ENCODE results near the gene SND1.
"Not testable (repeated sequence)": the region's sequence is repeated elsewhere in the genome, so short reads cannot be mapped to it uniquely, and the experiment has no call there.

The SND1 gene

DNA sequence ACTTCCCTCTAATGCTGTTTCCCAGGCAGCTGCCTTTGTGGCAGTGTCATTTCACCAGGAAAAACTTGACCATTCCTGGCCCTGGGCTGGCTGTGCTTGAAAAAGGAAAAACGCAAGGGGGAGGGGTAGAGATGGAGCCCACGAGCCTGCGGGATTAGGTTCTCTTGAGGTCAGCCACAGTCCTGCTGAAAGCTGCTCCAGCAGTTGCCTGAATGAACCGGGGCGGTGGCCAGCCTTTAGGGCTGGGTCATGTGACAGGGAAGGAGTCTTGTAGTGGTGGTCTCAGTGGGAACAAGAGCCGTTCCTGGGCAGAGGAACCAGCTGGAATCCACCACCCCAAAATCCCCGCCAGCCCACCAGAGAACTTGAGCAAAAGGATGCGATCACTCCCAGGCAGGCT lies 430.4 kb downstream of the SND1 start:
- no peak for DNase-seq

DNA sequence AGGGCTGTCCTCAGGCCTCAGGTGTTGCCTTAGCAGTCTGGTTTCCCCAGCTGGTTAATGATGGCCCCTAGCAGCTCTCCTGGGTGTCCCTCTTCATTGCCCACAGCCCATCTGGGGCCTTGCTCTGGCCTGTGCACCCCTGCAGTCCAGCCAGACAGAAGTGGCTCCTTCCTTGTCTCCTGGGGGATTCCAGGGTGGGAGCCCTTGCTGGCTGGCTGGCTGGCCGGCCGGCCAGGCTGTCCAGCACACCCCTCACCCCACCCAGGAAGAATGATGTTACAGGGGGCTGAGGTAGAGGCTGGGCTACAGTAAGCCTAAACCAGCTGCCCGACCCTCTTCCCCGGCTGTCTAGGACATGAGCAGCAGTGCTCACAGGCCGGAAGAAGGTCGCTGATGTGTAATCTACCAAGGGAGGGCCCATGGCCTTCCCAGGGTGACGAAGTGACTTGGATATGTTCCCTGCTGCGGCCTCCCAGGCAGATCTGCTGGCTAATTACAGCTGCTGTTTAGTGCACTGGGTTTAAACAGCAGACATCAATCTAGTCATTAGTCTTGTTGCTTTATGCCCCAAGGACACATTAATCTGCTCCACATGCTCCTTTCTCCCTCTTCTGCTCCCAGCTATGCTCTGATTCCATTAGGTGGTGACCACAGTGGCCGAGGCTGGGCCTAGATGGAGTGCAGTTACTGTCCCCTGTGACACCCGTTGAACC lies 433.1 kb downstream of the SND1 start:
- no peak for DNase-seq

DNA sequence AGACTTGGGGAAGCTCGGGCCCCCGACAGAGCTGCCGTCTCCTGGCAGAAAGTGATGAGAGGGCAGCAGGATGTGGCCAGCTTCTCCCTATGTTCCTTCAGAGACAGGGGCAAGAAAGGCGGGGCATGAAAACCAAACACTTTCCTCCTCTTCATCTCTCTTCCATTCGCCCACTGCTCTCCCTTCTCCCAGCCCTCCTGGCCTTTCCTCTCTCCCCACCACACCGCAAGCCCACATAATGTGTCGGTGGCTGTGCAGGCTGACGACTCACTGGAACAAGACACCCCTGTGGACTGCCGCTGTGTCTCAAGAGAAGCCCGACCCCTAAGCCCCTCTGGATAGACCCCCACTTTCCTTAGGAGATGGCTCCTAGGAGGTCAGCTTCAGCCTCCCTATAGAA lies 438.5 kb downstream of the SND1 start:
- DNase-seq = no peak

DNA sequence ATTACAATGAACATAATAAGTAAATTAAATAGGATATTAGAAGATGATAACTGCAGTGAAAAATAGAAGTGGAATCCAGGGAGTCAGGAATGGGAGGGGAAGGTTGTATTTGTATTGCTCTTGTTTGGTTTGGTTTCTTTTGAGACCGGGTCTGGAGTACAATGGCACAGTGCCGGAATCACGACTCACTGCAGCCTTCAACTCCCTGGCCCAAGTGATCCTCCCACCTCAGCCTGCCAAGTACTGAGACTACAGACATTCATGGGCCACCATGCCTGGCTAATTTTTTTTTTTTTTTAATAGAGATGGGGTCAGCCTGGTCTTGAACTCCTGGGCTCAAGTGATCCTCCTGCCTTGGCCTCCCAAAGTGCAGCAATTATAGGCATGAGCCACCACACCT lies 439.1 kb downstream of the SND1 start:
- no peak for DNase-seq

DNA sequence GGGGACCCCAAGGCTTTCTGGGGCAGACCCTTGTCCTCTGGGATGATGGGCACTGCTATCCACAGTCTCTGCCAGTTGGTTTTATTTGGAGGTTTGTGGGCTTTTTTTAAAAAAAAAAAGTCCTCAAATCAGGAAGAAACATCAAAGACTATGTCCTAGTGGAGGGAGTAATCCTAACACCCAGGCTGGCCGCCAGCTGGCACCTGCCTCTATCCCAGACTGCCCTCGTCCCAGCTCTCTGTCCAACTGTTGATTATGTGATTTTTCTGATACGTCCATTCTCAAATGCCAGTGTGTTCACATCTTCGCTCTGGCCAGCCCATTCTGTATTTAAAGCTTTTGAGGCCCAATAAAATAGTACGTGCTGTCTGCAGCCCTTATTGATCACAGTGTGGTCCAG lies 440.2 kb downstream of the SND1 start:
- no peak for DNase-seq

DNA sequence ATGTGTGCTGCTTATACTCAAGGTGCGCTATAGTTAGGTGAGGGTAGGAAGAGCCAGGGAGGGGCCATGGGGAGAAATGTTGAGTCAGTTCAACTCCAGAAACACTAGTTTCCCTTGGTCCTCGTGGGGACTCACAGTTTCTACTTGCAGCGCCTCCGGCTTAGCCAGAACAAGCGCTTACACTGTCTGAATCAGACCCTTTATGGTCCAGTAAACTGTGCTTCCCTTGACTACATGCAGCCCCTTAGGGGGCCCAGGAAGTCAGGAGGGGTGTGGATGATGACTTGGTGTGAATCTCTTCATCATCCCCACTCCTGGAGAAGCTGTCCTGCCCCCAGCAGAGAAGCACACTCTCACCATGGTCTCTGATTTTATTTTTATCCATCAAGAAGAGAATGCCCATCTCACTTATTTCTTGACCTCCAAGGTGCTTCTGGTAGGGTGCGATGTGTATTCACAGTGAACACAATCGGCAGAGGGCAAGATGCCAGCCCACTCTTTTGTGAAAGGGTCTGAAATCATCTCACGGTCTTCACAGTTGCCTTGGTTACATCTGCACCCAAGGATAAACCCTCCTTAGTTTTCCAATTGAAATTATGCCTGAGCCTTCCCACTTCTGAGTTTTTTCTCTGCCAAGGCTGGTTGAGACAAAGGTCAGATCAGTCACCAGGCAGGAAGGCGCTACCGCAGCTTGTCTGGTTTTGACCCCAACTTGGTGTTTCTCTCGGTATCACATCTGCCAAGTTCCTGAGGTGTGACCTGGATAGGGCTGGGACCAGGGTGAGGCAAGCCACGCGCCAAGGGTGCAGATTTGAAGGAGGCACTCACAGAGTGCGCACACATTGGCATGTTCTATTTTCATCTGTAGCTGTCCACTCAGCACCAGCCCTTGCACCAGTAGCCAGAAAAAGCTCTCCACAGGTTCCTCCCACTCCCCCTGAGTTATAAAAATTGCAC lies 441.9 kb downstream of the SND1 start:
- DNase-seq = no peak

DNA sequence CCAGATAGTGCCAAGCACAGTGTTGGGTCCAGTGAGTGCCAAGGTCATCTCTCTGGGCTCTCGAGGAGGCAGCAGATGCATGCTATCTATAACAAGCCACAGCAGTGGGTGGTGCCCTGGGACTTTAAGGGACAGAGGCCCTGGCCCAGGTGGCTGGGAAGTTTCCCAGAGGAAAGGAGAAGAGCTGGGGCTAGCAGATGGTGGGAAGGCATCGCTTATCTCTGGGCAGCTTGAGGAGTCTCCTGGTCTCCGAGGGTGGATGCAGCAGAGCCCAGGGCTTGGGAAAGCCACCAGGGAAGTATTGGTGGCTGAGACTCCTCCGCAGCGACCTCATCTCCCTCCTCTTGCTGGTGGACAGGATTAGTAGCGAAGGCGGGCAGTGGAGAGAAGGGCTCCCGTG lies 442.7 kb downstream of the SND1 start:
- no peak for DNase-seq

DNA sequence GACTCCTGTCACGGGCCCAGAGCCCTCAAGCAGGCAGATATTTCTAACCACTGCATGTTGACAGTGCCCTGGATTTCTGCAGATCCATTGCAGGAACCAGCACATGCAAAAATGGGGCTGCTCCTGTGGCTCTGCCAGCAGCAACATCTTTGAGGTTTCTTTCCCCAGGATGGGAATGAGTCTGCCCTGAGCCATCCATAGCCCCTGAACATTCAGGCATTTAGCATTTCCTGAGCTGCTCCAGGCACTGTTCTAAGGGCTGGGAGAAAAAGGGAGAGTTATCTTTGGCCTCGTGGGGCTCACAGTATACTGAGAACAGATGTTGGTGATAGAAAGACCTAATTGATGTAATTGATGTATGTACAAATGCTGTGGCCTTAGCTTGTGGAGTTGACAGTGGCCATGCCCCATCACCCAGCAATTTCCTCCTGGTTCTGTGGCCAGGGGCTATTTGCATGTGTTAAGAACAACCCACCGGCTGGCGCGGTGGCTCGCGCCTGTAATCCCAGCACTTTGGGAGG lies 445.3 kb downstream of the SND1 start:
- DNase-seq = no peak

DNA sequence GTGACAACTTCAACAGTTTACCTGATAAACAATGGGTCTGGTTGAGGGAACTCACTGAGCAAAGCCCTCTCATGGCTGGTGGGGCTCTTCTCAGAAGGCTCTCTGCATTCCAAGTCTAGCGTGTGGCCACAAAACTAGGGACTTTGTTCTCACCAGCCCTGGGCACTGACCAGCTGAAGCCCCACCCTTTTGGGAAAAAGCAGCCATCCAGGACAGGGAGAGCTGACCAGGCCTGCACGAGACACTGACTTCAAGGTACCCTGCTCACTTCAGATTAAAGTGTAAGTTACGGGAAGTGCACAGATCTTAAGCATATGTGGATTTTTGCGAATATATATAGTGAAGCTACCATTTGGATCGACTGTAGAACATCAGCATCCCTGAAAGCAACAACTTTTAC lies 446.6 kb downstream of the SND1 start:
- no peak for DNase-seq

DNA sequence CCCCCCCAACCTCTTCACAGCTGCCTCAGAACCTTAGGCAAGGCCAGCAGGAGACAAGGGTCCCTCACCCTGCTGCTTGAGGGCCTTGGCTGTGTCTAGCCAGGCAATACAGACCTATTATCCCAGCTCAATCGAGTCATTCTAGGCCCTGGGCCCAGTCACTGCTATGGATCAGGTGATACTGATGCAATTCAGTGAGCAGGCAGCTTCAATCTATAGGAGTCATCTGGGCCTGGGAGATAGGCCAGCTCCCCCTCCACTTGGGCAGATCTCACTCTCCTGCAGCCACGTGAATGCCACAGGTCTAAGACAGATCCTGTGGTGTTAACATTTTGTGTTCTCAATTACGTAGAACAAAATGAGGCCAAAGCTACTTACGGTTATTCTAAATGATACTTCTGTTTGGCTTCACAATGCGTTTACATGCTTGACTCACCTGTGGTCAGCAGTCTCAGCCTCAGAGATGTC lies 447.2 kb downstream of the SND1 start:
- no peak for DNase-seq

DNA sequence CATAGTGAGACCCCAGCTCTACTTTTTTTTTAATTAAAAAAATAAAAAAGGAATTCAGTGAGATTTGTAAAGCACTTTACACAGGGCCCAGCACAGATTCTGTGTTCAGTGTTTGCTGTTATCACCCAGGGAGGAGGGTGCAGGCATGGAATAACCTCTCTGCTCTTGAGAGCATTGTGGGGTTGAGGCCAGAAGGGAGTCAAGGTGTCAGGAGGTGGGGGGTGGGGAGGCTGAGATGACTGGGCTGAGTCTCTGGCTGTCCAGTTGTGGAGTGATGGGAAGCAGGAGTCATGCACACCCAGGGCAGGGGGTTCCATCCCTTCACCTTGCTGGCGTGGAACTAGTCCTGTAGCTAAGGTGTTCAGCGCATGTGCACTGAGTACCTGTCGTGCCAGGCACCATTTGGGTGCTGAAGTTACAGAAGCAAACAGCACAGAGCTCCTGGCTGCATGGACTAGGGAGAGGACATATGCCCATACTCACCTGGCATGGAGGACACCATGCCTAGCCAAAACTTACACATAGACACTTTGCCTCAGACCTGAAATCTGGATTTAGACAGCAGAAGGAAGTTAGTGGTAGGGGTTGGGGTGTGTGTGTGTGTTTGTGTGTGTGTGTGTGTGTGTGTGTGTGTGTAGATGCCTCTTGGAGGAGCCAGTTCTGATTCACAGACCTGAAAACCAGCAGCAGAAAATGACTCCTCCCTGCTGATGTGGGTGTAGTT lies 448.4 kb downstream of the SND1 start:
- no peak for DNase-seq

DNA sequence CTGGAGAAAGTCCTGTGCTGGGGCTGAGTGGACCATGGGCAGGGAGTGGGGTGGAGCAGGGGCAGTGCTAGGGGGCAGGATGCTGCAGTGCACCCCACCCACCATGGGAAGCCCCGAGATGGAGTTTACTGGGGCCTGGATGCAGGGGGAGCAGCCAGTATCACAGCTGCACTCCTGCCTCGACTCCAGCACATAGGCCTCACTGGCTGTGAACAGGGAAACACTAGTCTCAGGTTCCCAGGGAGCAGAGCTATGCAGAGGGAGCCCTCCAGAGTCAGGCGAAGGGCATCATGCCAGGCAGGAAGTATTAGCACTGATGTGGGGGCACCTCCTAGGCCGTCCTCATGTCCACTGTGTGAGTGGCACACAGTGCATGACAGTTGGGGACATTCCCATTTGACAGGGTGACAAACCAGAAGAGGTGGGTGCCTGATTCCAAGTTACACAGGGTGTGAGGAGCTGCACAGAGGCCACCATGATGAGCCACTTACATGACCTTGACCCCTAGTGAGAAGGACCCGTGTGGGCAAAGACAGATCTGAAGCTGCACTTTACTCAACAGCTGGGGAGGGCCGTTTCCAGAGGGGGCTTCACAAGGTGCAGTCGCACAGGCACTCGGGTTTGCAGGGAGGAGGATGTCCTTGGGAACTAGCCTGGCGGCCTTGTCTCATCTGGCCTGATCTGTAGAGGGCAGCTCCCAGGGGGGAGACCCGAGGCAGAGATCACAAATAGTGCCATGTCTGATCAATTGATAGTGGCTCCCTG lies 449.1 kb downstream of the SND1 start:
- no peak for DNase-seq

DNA sequence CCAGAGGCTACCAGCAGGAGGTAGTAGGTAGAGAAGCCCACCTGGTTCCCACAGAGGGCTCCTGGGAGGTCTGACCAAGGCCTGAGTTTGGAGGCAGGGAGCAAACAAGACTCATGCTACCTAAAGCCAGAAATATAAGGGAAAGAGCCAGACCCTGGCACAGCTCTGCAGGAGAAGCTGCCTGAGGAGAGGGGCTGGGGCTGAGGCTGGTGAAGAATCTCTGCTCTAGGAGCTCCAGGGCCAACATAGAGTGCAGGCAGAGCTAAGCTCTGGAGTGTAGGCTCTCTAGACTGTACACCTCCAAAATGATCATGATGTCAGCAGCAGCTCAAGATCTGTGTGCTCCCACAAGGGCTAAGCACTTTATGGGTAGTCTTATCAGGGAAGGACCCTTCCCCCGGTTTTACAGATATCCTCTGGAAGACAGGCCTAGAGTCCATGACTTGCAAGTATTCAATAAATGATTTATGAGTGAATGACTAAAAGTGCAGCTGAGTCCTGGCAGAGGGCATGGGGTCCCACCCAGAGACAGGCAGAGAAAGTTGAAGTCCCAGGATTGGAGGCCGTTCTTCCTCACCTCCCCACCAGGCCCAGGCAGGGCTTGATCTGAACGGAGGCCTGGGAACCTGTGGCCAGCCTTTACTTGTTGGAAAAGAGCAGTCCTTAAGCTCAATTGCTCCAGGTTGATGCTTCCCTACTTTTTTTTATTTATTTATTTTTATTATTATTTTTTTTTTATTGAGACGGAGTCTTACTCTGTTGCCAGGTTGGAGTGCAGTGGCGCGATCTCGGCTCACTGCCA lies 450.7 kb downstream of the SND1 start:
- DNase-seq = no peak

DNA sequence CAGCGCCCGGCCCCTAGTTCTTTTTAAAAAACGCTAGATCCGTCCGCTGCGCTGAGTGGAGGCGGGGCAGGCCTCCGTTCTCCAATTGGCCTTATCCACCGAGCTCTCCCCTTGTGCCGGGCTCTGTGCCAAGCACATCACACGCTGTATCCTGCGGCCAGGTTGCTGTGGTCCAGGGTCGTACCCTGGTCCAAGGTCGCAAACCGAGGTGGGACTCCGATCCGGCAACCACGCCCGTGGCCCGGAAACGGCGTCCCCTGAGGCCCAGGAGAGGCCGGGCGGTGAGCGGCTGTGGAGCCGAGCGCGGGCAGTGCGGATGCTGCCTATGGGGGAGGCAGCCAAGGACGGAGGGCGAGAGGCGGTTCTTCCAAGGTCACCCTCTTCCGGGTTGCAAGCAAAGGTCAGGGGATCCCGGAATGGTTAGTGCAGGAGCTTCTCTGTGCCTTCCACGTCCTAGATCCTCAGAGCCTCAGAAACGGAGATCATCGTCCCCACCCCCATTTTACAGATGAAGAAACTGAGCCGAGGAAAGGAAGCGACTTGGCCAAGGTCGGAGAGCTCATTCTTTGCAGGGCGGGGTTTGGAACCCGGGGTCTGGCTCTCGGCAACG lies 451.6 kb downstream of the SND1 start:
- DNase-seq = no peak

DNA sequence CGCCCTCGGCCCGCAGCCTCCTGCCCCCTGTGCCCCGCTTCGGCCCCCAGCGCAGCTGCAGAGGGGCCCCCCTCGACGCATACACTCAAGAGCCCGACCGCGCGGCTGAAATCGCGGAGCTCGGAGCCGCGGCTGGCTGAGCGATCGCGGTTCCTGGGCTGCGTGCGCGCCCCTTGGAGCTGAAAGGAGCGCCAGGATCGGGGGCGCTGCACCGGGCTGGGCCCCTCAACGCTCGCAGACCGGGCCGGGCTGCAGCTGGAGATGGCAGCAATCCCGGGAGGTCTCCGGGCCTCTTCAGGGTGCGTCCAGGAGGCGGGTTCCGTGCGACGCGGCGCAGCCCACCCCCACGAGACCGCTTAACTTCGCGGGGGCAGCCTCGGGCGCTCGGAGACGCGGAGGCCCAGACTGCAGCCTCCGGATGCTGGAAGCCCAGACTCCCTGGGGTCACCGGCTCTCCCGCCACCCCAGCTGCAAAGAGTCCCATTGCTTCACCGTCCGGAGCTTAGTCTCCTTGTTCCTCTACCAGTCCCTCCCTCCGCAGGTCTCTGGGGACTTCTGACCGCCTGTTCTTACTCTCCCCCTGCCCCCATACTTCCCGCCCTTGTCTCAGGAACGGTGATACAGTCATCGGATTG lies 452.2 kb downstream of the SND1 start:
- no peak for DNase-seq

DNA sequence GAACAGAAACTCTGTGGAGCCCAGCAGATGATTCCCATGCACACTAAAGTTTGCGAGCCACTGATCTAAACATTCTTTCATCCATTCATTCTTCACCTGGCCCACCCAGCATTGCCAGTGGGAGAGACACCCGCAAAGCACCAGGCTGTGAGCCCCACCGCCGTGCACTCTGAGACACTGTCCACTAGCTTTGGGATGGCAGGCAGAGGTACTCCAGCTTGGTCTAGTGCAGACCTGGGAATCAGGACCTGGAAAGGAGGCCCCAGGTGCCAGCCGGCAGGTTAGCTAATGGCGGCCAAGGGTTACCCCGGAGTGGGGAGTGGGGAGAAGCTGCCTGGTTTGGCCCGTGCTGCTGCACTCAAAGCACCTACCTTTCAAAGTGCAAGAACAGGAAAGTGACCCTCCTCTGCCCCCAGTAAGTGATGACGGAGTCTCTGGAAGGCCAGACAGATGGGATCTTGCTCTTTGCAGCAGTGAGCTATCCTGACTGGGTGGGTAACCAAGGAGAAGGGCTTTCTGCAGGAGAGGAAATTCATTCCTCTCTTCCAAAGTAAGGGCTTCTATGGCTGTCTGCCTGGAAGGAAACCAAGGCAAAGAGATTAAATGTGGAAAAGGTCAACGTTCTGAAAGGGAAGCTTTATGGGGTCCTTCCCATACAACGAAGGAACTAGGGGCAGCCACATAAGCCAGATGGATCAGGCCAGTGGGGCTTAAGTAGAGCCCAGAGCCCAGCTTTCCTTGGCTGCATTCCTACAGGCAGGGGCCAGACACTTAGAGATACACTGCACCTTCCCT lies 453.4 kb downstream of the SND1 start:
- DNase-seq = no peak

DNA sequence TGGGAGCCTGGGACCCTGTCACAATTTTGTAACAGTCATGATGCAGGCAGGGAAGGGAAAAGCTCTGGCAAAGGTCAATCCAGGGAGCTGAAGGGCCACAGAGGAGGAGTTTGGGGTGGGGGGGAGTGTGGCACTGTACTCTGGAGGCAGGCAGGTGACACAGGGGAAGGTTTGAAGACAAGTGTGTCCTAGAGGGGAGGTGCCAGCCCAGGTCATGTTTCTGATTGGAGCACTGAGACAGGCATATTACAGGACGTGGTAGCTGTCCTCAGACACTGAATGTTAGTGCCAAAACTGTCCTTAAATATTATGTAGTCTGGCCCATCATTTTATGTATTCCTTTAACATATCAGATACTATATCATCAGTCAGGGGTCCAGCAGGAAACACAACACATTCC lies 454.8 kb downstream of the SND1 start:
- no peak for DNase-seq

DNA sequence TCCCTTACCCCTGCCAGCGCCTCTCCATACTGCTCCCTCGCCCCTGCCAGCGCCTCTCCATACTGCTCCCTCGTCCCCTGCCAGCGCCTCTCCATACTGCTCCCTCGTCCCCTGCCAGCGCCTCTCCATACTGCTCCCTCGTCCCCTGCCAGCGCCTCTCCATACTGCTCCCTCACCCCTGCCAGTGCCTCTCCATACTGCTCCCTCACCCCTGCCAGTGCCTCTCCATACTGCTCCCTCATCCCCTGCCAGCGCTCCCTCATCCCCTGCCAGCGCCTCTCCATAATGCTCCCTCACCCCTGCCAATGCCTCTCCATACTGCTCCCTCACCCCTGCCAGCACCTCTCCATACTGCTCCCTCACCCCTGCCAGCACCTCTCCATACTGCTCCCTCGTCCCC lies 455.5 kb downstream of the SND1 start:
- not testable (repeated sequence) for DNase-seq

DNA sequence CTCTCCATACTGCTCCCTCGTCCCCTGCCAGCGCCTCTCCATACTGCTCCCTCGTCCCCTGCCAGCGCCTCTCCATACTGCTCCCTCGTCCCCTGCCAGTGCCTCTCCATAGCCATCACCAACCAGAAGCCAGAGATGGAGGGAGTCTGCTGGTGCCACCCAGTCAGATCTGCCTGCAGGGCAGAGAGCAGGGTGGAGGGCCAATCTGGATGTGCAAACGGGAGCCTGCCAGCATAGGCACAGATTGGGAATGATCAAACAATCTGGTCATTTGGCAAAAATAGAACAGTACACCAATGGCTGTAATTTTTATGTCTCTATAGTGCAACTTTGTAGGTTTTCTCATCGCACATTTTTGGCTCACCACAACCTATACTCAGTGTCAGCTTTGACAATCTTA lies 456.1 kb downstream of the SND1 start:
- DNase-seq = no peak

Measured in stimulated activated CD4-positive, alpha-beta T cell treated with anti-CD3 and anti-CD28 coated beads, Interleukin-4, amount 100 ng/mL, for 1 hour (primary cell).